B cell (primary cell): ENCODE data around the gene ZBTB34. TPM values are rescaled to one million over a fixed set of nuclear protein-coding genes. Genes with fewer than 3 reads are reported as not detected.

Experiments
- ATAC-seq: fragments of 200-7000 bp; cut with Tn5 transposase; one replicate; pipeline ENCODE4 v1.10.0; 2021; ENCODE audit warnings: low read depth, mild to moderate bottlenecking, moderate number of reproducible peaks, moderate library complexity
- CTCF ChIA-PET: fragments of 350-600 bp; sonication (Branson Sonifier 250); formaldehyde crosslinking; loops from one replicate; lab custom pipeline; 2021; ENCODE audit warnings: antibody characterized with exemption, inconsistent platforms; lab: Charles Lee
- POLR2A ChIA-PET: fragments of 350-600 bp; sonication (Branson Sonifier 250); formaldehyde crosslinking; loops from one replicate; lab custom pipeline; 2021; ENCODE audit warnings: antibody characterized with exemption; lab: Charles Lee
- DNase-seq: peaks from one replicate; pipeline ENCODE4 v3.0.0; 2013
- H2AFZ ChIP-seq: 2 replicates; pipeline ENCODE4 v1.6.1; 2012; ENCODE audit warnings: mild to moderate bottlenecking, low read depth, low read length; ENCODE audit not compliant: insufficient read depth, poor library complexity, severe bottlenecking
- H3K27ac ChIP-seq, 2 donors: 1 replicate in 1 of 2; 2 replicates in 1 of 2; pipeline ENCODE4 v1.5.1; 2012 to 2013; ENCODE audit warnings: low read length in 2 of 2, mild to moderate bottlenecking in 2 of 2, moderate library complexity in 1 of 2
- H3K27me3 ChIP-seq, 4 experiments: fragments of 200-600 bp in 1 of 4; sonication (generic) in 1 of 4; replicated peaks in 1 of 4; 1 replicate in 2 of 4; 2 replicates in 2 of 4; pipeline versions ENCODE4 v1.6.1 to v1.7.0; 2013 to 2016; ENCODE audit warnings: low read length in 3 of 4, mild to moderate bottlenecking in 2 of 4, mixed read lengths in 1 of 4, moderate library complexity in 1 of 4; ENCODE audit not compliant: insufficient read depth in 4 of 4, control insufficient read depth in 3 of 4; ENCODE audit errors: control extremely low read depth in 1 of 4
- H3K36me3 ChIP-seq, 2 experiments: replicated peaks in 1 of 2; 1 replicate in 1 of 2; 2 replicates in 1 of 2; pipeline versions ENCODE4 v1.6.1 to v1.7.1; 2013; ENCODE audit warnings: low read length in 1 of 2; ENCODE audit not compliant: insufficient read depth in 2 of 2, control insufficient read depth in 1 of 2; ENCODE audit errors: control extremely low read depth in 1 of 2, extremely low read depth in 1 of 2
- H3K4me1 ChIP-seq, 2 donors: fragments of 200-600 bp in 1 of 2; sonication (generic) in 1 of 2; 1 replicate in 1 of 2; 2 replicates in 1 of 2; pipeline versions ENCODE4 v1.5.1 to v1.6.1; 2013 to 2017; ENCODE audit warnings: low read length in 2 of 2; ENCODE audit not compliant: control insufficient read depth in 2 of 2, insufficient read depth in 2 of 2
- H3K4me2 ChIP-seq: replicated peaks from 2 replicates; pipeline ENCODE3; 2012; ENCODE audit warnings: mild to moderate bottlenecking, low read depth, low read length; ENCODE audit not compliant: poor library complexity, severe bottlenecking
- H3K4me3 ChIP-seq, 5 experiments: fragments of 200-600 bp in 1 of 5; sonication (generic) in 1 of 5; 1 replicate in 3 of 5; 2 replicates in 2 of 5; pipeline versions ENCODE4 v1.5.1 to v1.7.0; 2011 to 2016; ENCODE audit warnings: low read length in 4 of 5, mild to moderate bottlenecking in 4 of 5, low read depth in 2 of 5, control low read depth in 1 of 5, moderate library complexity in 1 of 5; ENCODE audit not compliant: insufficient read depth in 1 of 5; ENCODE audit errors: control extremely low read depth in 1 of 5, extremely low read depth in 1 of 5
- H3K79me2 ChIP-seq: fragments of 200-600 bp; sonication (generic); one replicate; pipeline ENCODE4 v1.6.0; 2016; ENCODE audit warnings: low read length; ENCODE audit not compliant: control insufficient read depth, insufficient read depth
- H3K9ac ChIP-seq: fragments of 200-600 bp; sonication (generic); 2 replicates; pipeline ENCODE4 v1.6.1; 2017; ENCODE audit warnings: mild to moderate bottlenecking, low read length, moderate library complexity
- H3K9me3 ChIP-seq, 3 donors: one replicate each; pipeline versions ENCODE4 v1.6.1 to v1.7.1; 2013; ENCODE audit warnings: low read length in 2 of 3; ENCODE audit not compliant: control insufficient read depth in 2 of 3, insufficient read depth in 1 of 3; ENCODE audit errors: control extremely low read depth in 1 of 3
- H4K20me1 ChIP-seq: 2 replicates; pipeline ENCODE4 v1.6.0; 2012; ENCODE audit warnings: mild to moderate bottlenecking, low read length; ENCODE audit not compliant: insufficient read depth, control insufficient read depth, poor library complexity, severe bottlenecking
- H3K27ac Mint-ChIP-seq: one replicate; pipeline ENCODE4 v1.8.0; 2021; ENCODE audit warnings: mixed read lengths
- H3K27me3 Mint-ChIP-seq: one replicate; pipeline ENCODE4 v1.8.0; 2021; ENCODE audit warnings: mixed read lengths
- H3K4me1 Mint-ChIP-seq: one replicate; pipeline ENCODE4 v1.8.0; 2021; ENCODE audit warnings: mixed read lengths
- H3K4me3 Mint-ChIP-seq: one replicate; pipeline ENCODE4 v1.8.0; 2021; ENCODE audit warnings: mixed read lengths
- H3K9me3 Mint-ChIP-seq: one replicate; pipeline ENCODE4 v1.8.0; 2022; ENCODE audit warnings: mixed read lengths; ENCODE audit not compliant: insufficient read depth
- EZH2 ChIP-seq: IDR thresholded peaks from 2 replicates; pipeline ENCODE4 v1.6.1; 2012; ENCODE audit warnings: borderline replicate concordance, low read depth, mild to moderate bottlenecking, moderate library complexity, low read length; ENCODE audit not compliant: insufficient read depth, poor library complexity, severe bottlenecking
- WGBS: methylation state at CpG from one replicate; pipeline ENCODE4 v1.1.5; 2013; ENCODE audit warnings: missing lambda C conversion rate; ENCODE audit not compliant: insufficient coverage; 5-methylcytosine and 5-hydroxymethylcytosine counted together
- intact Hi-C: fragments of 100-400 bp; cut with micrococcal nuclease; formaldehyde crosslinking; loops from one replicate; pipeline ENCODE4 v1.10.0; 2022
- polyA plus RNA-seq: library from polyadenylated mRNA; depleted of rRNA; stranded (reverse); fragments of >200 nt; gene quantifications from 2 replicates; pipeline ENCODE4 v1.2.3, GENCODE V29; 2012
- total RNA-seq, 2 donors: library from RNA; stranded (reverse); fragments of 120-200 nt in 1 of 2; gene quantifications; 1 replicate in 1 of 2; 2 replicates in 1 of 2; pipeline versions ENCODE4 v1.2.3 to v1.2.4, GENCODE V29; 2013 to 2022
- TF ChIP-seq, protein P1 (sequence below): fragments of 200-600 bp; IDR thresholded peaks from one replicate; pipeline ENCODE4 v1.8.0; 2022; ENCODE audit warnings: antibody characterized with exemption, mild to moderate bottlenecking

The ZBTB34 gene
- total and polyA plus RNA-seq, 2 donors (not counting 1 experiment from before 2014, with no cell fraction given) = 3.8 to 12.1 TPM

DNA sequence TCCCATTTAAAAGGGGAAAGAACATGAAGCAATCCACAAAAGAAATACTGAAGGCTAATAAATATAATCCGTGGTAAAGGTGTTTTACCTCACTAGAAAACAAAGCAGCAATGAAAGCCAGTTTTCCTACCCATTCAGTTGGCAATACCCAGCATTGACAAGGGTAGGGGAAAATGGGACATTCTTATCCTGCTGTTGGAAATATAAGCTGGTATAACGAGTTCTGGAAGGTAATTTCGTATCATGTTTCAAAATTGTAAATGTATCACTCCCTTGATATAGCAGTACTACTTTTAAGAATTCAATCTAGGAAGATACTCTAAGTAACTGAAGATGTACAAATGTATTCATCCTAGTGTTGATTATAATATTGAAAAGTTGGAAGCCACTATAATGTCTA, 31.2 kb downstream of the ZBTB34 start:
- Mint-ChIP-seq H3K4me1 (no peaks in the 10 kb centered on the region), H3K4me3 (no peak overlapping the region), H3K27me3 (peaks cover 8% of the 10 kb centered on the region), H3K27ac (no peak overlapping the region), H3K9me3 (no peaks in the 10 kb centered on the region)
- Histone ChIP-seq H2AFZ (no peak overlapping the region), H4K20me1 (no peaks in the 10 kb centered on the region), H3K4me3 (no peak overlapping the region), H3K4me2 (no peak overlapping the region), H3K27me3 (no peaks in the 10 kb centered on the region), H3K27ac (no peak overlapping the region), H3K79me2 (no peaks in the 10 kb centered on the region), H3K9me3 (peaks cover 0 to 3% (median 0%) of the 10 kb centered on the region in 3 donors), H3K9ac (no peak overlapping the region), H3K4me1 (no peaks in the 10 kb centered on the region), H3K36me3 (no peaks in the 10 kb centered on the region)
- ChIA-PET CTCF (no interaction called here), POLR2A (no interaction called here)
- no peak for DNase-seq
- no peak for TF ChIP-seq EZH2
- TF ChIP-seq, protein P1, sequence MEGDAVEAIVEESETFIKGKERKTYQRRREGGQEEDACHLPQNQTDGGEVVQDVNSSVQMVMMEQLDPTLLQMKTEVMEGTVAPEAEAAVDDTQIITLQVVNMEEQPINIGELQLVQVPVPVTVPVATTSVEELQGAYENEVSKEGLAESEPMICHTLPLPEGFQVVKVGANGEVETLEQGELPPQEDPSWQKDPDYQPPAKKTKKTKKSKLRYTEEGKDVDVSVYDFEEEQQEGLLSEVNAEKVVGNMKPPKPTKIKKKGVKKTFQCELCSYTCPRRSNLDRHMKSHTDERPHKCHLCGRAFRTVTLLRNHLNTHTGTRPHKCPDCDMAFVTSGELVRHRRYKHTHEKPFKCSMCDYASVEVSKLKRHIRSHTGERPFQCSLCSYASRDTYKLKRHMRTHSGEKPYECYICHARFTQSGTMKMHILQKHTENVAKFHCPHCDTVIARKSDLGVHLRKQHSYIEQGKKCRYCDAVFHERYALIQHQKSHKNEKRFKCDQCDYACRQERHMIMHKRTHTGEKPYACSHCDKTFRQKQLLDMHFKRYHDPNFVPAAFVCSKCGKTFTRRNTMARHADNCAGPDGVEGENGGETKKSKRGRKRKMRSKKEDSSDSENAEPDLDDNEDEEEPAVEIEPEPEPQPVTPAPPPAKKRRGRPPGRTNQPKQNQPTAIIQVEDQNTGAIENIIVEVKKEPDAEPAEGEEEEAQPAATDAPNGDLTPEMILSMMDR = no peak
- intact Hi-C loops = no loop called here
- WGBS = no CpG with 5 or more reads among the region's 3 CpGs
- ATAC-seq = no peak

- no peaks in the 10 kb centered on the region for H3K36me3 ChIP-seq
- Mint-ChIP-seq H3K9me3 (no peaks in the 10 kb centered on the region), H3K27ac (no peak overlapping the region), H3K4me3 (no peak overlapping the region), H3K4me1 (no peaks in the 10 kb centered on the region), H3K27me3 (peaks cover 17% of the 10 kb centered on the region)
- no peak for DNase-seq
- no peaks in the 10 kb centered on the region for H4K20me1 ChIP-seq
- no peak overlapping the region for H2AFZ ChIP-seq
- no peak overlapping the region for H3K4me2 ChIP-seq
- ATAC-seq = no peak
- 58% methylated on average over 3 of the region's 5 CpGs for WGBS
- H3K79me2 ChIP-seq = no peaks in the 10 kb centered on the region
- TF ChIP-seq EZH2 = no peak
- TF ChIP-seq, protein P1 = no peak
- no peaks in the 10 kb centered on the region for H3K4me1 ChIP-seq
- peaks cover 0 to 3% (median 0%) of the 10 kb centered on the region in 4 experiments for H3K27me3 ChIP-seq
- ChIA-PET POLR2A (no interaction called here), CTCF (no interaction called here)
- no peak overlapping the region for H3K4me3 ChIP-seq
- intact Hi-C loops = no loop called here
- no peak overlapping the region for H3K9ac ChIP-seq
- H3K27ac ChIP-seq = no peak overlapping the region
- peaks cover 0 to 3% (median 0%) of the 10 kb centered on the region in 3 donors for H3K9me3 ChIP-seq
Measured at GRCh38 chr9:126893079-126893478, 32.6 kb downstream of the ZBTB34 start.
